ENCODE results near the gene SRPK2. TPM values are rescaled to one million over a fixed set of nuclear protein-coding genes. Genes with fewer than 3 reads are reported as not detected.

SRPK2 gene
- total and polyA plus RNA-seq, 9 donors, result 15.2 to 50.0 (median 37.8) TPM

DNA sequence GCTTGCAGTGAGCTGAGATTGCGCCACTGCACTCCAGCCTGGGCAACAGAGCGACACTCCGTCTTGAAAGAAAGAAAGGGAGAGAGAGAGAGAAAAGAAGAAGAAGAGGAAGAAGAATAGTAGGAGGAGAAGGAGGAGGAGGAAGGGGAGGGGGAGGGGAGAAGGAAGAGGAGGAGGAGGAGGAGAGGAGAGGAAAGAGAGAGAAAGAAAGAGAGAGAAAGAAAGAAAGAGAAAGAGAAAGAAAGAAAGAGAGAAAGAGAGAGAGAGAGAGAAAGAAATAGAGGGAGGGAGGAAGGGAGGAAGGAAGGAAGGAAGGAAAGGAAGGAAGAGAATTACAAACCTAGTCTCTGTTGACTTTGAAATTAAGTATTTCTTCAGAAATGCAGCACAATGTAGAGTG, 7.8 kb upstream of the SRPK2 start:
- H3K4me3 ChIP-seq, result no peak overlapping the region
- no peaks in the 10 kb centered on the region for H3K36me3 ChIP-seq
- 89 to 98% (median 98%) methylated on average over 3 of the region's 3 CpGs for WGBS, 3 donors
- H3K4me1 ChIP-seq (ENCODE audit: insufficient read depth), result no peaks in the 10 kb centered on the region
- no peak for TF ChIP-seq POLR2A (IDR thresholded peaks at IDR 0.05)
- TF ChIP-seq EP300 (IDR thresholded peaks at IDR 0.05), result no peak
- TF ChIP-seq, protein P1, sequence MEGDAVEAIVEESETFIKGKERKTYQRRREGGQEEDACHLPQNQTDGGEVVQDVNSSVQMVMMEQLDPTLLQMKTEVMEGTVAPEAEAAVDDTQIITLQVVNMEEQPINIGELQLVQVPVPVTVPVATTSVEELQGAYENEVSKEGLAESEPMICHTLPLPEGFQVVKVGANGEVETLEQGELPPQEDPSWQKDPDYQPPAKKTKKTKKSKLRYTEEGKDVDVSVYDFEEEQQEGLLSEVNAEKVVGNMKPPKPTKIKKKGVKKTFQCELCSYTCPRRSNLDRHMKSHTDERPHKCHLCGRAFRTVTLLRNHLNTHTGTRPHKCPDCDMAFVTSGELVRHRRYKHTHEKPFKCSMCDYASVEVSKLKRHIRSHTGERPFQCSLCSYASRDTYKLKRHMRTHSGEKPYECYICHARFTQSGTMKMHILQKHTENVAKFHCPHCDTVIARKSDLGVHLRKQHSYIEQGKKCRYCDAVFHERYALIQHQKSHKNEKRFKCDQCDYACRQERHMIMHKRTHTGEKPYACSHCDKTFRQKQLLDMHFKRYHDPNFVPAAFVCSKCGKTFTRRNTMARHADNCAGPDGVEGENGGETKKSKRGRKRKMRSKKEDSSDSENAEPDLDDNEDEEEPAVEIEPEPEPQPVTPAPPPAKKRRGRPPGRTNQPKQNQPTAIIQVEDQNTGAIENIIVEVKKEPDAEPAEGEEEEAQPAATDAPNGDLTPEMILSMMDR (IDR thresholded peaks at IDR 0.05), result no peak
- intact Hi-C loops (cut with DNase I), result no loop called here
- H3K27me3 ChIP-seq, result no peaks in the 10 kb centered on the region
- DNase-seq, result no peak
- no peak overlapping the region for H3K27ac ChIP-seq
- no peaks in the 10 kb centered on the region for H3K9me3 ChIP-seq

DNA sequence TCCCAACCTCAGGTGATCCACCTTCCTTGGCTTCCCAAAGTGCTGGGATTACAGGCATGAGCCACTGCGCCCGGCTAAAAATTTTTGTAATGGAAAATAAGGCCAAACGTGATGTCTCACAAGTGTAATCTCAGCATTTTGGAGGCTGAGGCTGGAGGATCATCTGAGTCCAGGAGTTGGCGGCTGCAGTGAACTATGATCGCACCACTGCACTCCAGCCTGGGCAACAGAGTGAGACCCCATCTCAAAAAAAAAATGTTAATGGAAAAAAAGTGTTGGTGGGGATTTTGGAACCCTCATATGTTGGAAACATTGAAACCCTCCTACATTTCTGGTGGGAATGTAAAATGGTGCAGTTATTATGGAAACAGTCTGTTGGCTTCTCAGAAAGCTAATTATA, 2.7 kb upstream of the SRPK2 start:
- no peaks in the 10 kb centered on the region for H3K36me3 ChIP-seq
- H3K4me3 ChIP-seq, result no peak overlapping the region
- TF ChIP-seq, protein P1 (IDR thresholded peaks at IDR 0.05), result no peak
- no peak for TF ChIP-seq POLR2A (IDR thresholded peaks at IDR 0.05)
- no peak for TF ChIP-seq EP300 (IDR thresholded peaks at IDR 0.05)
- H3K9me3 ChIP-seq, result no peaks in the 10 kb centered on the region
- WGBS, 3 donors, result 91 to 94% (median 91%) methylated on average over 5 of the region's 5 CpGs
- H3K27me3 ChIP-seq, result no peaks in the 10 kb centered on the region
- intact Hi-C loops (cut with DNase I), result no loop called here
- no peak overlapping the region for H3K27ac ChIP-seq
- no peak for DNase-seq
- H3K4me1 ChIP-seq (ENCODE audit: insufficient read depth), result no peaks in the 10 kb centered on the region

DNA sequence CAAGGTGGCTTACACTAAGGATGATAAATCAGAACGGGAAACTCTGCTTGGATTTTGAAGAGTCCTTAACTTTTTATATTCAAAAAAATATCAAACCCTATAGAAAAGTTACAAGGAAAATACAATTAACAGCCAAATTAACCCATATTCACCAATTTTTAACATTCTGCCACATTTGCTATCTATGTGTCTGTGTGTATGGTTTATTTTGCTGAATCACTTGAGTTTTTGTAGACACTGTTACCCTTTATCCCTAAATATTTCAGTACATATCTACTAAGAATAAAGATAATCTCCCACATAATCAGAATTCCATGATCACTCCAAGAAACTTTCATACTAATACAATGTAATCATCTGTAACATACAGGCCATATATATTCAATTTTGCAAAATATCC, 1.2 kb upstream of the SRPK2 start:
- H3K36me3 ChIP-seq, result no peaks in the 10 kb centered on the region
- 63 to 79% (median 76%) methylated on average over 1 of the region's 1 CpG for WGBS, 3 donors
- TF ChIP-seq POLR2A (IDR thresholded peaks at IDR 0.05) (no peak), EP300 (IDR thresholded peaks at IDR 0.05) (no peak)
- TF ChIP-seq, protein P1 (IDR thresholded peaks at IDR 0.05), result no peak
- no peaks in the 10 kb centered on the region for H3K9me3 ChIP-seq
- H3K4me1 ChIP-seq (ENCODE audit: insufficient read depth), result no peaks in the 10 kb centered on the region
- H3K27me3 ChIP-seq, result no peaks in the 10 kb centered on the region
- DNase-seq, result no peak
- H3K27ac ChIP-seq, result no peak overlapping the region
- intact Hi-C loops (cut with DNase I), result no loop called here
- no peak overlapping the region for H3K4me3 ChIP-seq

DNA sequence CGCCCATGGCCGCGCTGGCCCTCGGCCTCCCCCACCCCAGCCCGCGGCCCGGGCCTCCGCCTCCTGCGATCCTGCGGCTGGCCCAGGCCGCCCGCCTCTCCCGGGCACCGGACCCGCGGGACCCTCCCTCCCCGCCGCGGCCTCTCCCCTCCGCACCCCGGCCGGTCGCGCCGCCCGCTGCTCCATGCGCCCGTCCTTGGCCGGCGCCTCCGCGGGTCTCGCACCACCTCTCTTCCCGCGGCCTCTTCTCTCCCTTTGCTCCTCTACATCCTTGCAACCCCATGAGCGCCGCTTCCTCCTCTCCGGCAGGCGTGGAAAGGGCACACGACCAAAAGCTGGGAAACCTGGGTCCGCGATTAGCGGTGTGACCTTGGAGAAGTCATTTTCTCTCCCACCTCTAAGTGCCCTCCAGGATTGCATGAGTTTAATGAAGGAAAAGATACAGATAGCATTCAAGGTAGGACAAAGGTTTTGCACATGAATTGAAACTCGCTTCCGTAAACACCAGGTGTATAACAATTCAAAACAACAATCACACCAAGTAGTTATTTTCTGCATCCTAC, 448 bp upstream of the SRPK2 start:
- 5 to 13% (median 6%) methylated on average over 24 to 42 of the region's 45 CpGs for WGBS, 3 donors

More for the DNA sequence above, 448 bp upstream of the SRPK2 start:
- H3K4me1 ChIP-seq (ENCODE audit: insufficient read depth), result no peaks in the 10 kb centered on the region
- no peaks in the 10 kb centered on the region for H3K36me3 ChIP-seq
- no peaks in the 10 kb centered on the region for H3K9me3 ChIP-seq
- no peak for TF ChIP-seq EP300 (IDR thresholded peaks at IDR 0.05)
- TF ChIP-seq POLR2A (IDR thresholded peaks at IDR 0.05), result no peak
- TF ChIP-seq, protein P1 (IDR thresholded peaks at IDR 0.05), result no peak
- H3K27ac ChIP-seq, result peak overlapping the region; percentile 70 to 80
- intact Hi-C loops (cut with DNase I), result no loop called here
- DNase-seq, result peak in 2 of 5 donors; percentile 45
- H3K4me3 ChIP-seq, result peak overlapping the region; percentile 92
- H3K27me3 ChIP-seq, result no peaks in the 10 kb centered on the region

All from ovary (tissue), 9 donors.